GM12878 (cell line): ENCODE data around the gene PTPRD.

Experiments used
- CBX3 ChIP-seq: fragments of 200-600 bp; sonication (generic); IDR thresholded peaks from 2 replicates; pipeline ENCODE4 v1.6.1; 2016; ENCODE audit warnings: low read depth, borderline replicate concordance
- CHD2 ChIP-seq: IDR thresholded peaks from 2 replicates; pipeline ENCODE4 v1.6.1; 2011; ENCODE audit warnings: low read depth, low read length, improper control_type of control experiment, borderline replicate concordance
- FOXM1 ChIP-seq: IDR thresholded peaks from 2 replicates; pipeline ENCODE4 v1.6.1; 2012; ENCODE audit warnings: low read depth, mild to moderate bottlenecking, inconsistent platforms, low read length, moderate library complexity
- MYC ChIP-seq: IDR thresholded peaks from 2 replicates; pipeline ENCODE4 v1.6.1; 2011; ENCODE audit warnings: mild to moderate bottlenecking, low read length, moderate library complexity, inconsistent platforms; ENCODE audit not compliant: insufficient read depth, insufficient replicate concordance, insufficient read length, severe bottlenecking
- POLR2A ChIP-seq: IDR thresholded peaks from 2 replicates; pipeline ENCODE4 v1.6.1; 2011; ENCODE audit warnings: low read depth, mild to moderate bottlenecking, low read length
- ZSCAN29 ChIP-seq: fragments of 450-650 bp; IDR thresholded peaks from 2 replicates; pipeline ENCODE4 v1.6.1; 2017; ENCODE audit warnings: mild to moderate bottlenecking, moderate library complexity
- TF ChIP-seq, protein P1 (sequence below), 3 experiments: IDR thresholded peaks in 2 of 3; conservative IDR thresholded peaks in 1 of 3; 2 replicates each; pipeline ENCODE4 v1.5.1; 2011; ENCODE audit warnings: low read depth in 3 of 3, low read length in 3 of 3, mild to moderate bottlenecking in 3 of 3, control low read depth in 2 of 3, moderate library complexity in 2 of 3, inconsistent platforms in 1 of 3, mixed read lengths in 1 of 3; ENCODE audit not compliant: control insufficient read depth in 2 of 3, insufficient read depth in 1 of 3; ENCODE audit errors: extremely low read depth in 1 of 3

DNA sequence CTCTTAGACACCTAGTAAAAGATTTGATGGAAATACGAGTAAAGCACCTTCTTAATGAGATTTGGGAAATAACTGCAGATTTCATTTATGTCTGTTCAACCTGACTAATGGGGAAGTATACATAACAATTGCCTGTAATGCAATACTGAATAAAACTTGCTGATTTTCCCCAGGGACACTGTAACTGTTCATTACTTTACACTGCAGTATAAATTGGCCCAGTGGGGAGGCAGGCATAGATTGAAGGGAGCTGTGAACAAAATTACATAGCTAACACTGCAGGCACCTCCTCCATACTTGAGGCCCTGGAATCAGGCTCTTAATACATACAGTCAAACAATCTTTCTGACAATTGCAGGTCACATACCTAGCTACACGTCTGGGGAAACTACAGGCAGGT is 216.2 kb downstream of the PTPRD start:
- TF ChIP-seq POLR2A (no peak), MYC (no peak), ZSCAN29 (no peak), CBX3 (no peak), FOXM1 (no peak), CHD2 (no peak)
- TF ChIP-seq, protein P1, sequence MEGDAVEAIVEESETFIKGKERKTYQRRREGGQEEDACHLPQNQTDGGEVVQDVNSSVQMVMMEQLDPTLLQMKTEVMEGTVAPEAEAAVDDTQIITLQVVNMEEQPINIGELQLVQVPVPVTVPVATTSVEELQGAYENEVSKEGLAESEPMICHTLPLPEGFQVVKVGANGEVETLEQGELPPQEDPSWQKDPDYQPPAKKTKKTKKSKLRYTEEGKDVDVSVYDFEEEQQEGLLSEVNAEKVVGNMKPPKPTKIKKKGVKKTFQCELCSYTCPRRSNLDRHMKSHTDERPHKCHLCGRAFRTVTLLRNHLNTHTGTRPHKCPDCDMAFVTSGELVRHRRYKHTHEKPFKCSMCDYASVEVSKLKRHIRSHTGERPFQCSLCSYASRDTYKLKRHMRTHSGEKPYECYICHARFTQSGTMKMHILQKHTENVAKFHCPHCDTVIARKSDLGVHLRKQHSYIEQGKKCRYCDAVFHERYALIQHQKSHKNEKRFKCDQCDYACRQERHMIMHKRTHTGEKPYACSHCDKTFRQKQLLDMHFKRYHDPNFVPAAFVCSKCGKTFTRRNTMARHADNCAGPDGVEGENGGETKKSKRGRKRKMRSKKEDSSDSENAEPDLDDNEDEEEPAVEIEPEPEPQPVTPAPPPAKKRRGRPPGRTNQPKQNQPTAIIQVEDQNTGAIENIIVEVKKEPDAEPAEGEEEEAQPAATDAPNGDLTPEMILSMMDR (IDR thresholded peaks at IDR 0.05 in 2 of 3, conservative IDR thresholded peaks at IDR 0.05 in 1 of 3; ENCODE audit: control insufficient read depth in 2 of 3, extremely low read depth in 1 of 3, insufficient read depth in 1 of 3, low read depth in 3 of 3, low read length in 3 of 3), result no peak
